GM18517 (cell line): ENCODE measurements around the gene GNAI2.
"Not testable (repeated sequence)": the region's sequence is repeated elsewhere in the genome, so short reads cannot be mapped to it uniquely, and the experiment has no call there.

ENCODE experiments used
- ATAC-seq: cut with Tn5 transposase; IDR thresholded peaks from one replicate; pipeline ENCODE4 v1.9.1; 2021; ENCODE audit warnings: mild to moderate bottlenecking, moderate library complexity; ENCODE audit not compliant: unreplicated experiment

Gene GNAI2

GRCh38 chr3:50224639-50225038 lies 11.4 kb upstream of the GNAI2 start:
- no peak for ATAC-seq

- ATAC-seq, result peak; percentile 21
These were observed 9.1 kb upstream of the GNAI2 start for GRCh38 chr3:50226888-50227389.

GRCh38 chr3:50227390-50228183 lies 8.4 kb upstream of the GNAI2 start:
- peak; percentile 64 for ATAC-seq

GRCh38 chr3:50228184-50228763 lies 7.7 kb upstream of the GNAI2 start:
- ATAC-seq, result not testable (repeated sequence)

- ATAC-seq, result no peak
These were observed 6.5 kb upstream of the GNAI2 start for GRCh38 chr3:50229490-50229889.

- ATAC-seq, result no peak
These were observed 5.8 kb upstream of the GNAI2 start for GRCh38 chr3:50230104-50230793.

GRCh38 chr3:50230794-50231125 lies 5.2 kb upstream of the GNAI2 start:
- ATAC-seq, result no peak

GRCh38 chr3:50231581-50231980 lies 4.4 kb upstream of the GNAI2 start:
- no peak for ATAC-seq

GRCh38 chr3:50232303-50232702 lies 3.7 kb upstream of the GNAI2 start:
- ATAC-seq, result no peak

GRCh38 chr3:50233176-50233575 lies 2.8 kb upstream of the GNAI2 start:
- ATAC-seq, result no peak

- no peak for ATAC-seq
These were observed 604 bp downstream of the GNAI2 start for GRCh38 chr3:50236484-50237132.

- no peak for ATAC-seq
These were observed 1.2 kb downstream of the GNAI2 start for GRCh38 chr3:50237133-50237651.

GRCh38 chr3:50237754-50238548 lies 1.9 kb downstream of the GNAI2 start:
- ATAC-seq, result peak; percentile 34

- ATAC-seq, result no peak
These were observed 2.6 kb downstream of the GNAI2 start for GRCh38 chr3:50238549-50239026.

- ATAC-seq, result no peak
These were observed 3.6 kb downstream of the GNAI2 start for GRCh38 chr3:50239649-50240048.

- no peak for ATAC-seq
These were observed 5.2 kb downstream of the GNAI2 start for GRCh38 chr3:50241163-50241562.

GRCh38 chr3:50241713-50242380 lies 5.8 kb downstream of the GNAI2 start:
- no peak for ATAC-seq

GRCh38 chr3:50242381-50242770 lies 6.4 kb downstream of the GNAI2 start:
- ATAC-seq, result no peak

GRCh38 chr3:50242851-50243542 lies 7.0 kb downstream of the GNAI2 start:
- ATAC-seq, result no peak
